IMR-90 (cell line): ENCODE measurements around the gene SPATA2L. TPM values are rescaled to one million over a fixed set of nuclear protein-coding genes. Genes with fewer than 3 reads are reported as not detected.

Experiments used
- ATAC-seq: fragments of 200-7000 bp; cut with Tn5 transposase; 2 replicates; pipeline ENCODE4 v1.9.1; 2020; ENCODE audit warnings: low read depth, mild to moderate bottlenecking, moderate library complexity
- BruUV-seq: library from RNA; stranded (reverse); fragments of 400-500 nt; replicated peaks from 2 replicates; lab custom pipeline; 2021; lab: Mats Ljungman, UMichigan
- CTCF ChIA-PET: fragments of 300-600 bp; formaldehyde crosslinking; extraction: SDS; loops from one replicate; lab custom pipeline; 2021; ENCODE audit warnings: antibody characterized with exemption; lab: Yijun Ruan, JAX
- POLR2A ChIA-PET: fragments of 300-600 bp; sonication (Branson Sonifier 250); formaldehyde crosslinking; loops from one replicate; lab custom pipeline; 2022; ENCODE audit warnings: antibody characterized with exemption; ENCODE audit not compliant: unreplicated experiment; lab: Charles Lee
- DNase-seq: peaks from one replicate; pipeline ENCODE4 v3.0.0; 2013
- H2AFZ ChIP-seq: replicated peaks from 2 replicates; pipeline ENCODE3; 2013; ENCODE audit warnings: low read length, mild to moderate bottlenecking; ENCODE audit not compliant: poor library complexity
- H2AK5ac ChIP-seq: 2 replicates; pipeline ENCODE4 v1.6.1; 2013; ENCODE audit warnings: low read depth, low read length, inconsistent platforms
- H2AK9ac ChIP-seq: replicated peaks from 2 replicates; pipeline ENCODE3; 2013; ENCODE audit warnings: mild to moderate bottlenecking, low read depth, low read length, moderate library complexity; ENCODE audit not compliant: poor library complexity
- H2BK120ac ChIP-seq: 2 replicates; pipeline ENCODE4 v1.6.1; 2013; ENCODE audit warnings: low read depth, low read length, inconsistent platforms
- H2BK15ac ChIP-seq: 3 replicates; pipeline ENCODE4 v1.6.1; 2013; ENCODE audit warnings: low read depth, low read length, inconsistent platforms
- H2BK20ac ChIP-seq: 2 replicates; pipeline ENCODE4 v1.6.1; 2013; ENCODE audit warnings: low read depth, mild to moderate bottlenecking, inconsistent platforms, low read length, moderate library complexity
- H2BK5ac ChIP-seq: 2 replicates; pipeline ENCODE4 v1.6.1; 2013; ENCODE audit warnings: mild to moderate bottlenecking, low read depth, low read length, inconsistent platforms; ENCODE audit not compliant: poor library complexity, severe bottlenecking
- H3K14ac ChIP-seq: replicated peaks from 2 replicates; pipeline ENCODE4 v1.6.1; 2013; ENCODE audit warnings: low read depth, low read length, inconsistent platforms
- H3K18ac ChIP-seq: 2 replicates; pipeline ENCODE4 v1.6.1; 2013; ENCODE audit warnings: low read depth, low read length, control low read depth
- H3K23ac ChIP-seq: 2 replicates; pipeline ENCODE4 v1.6.1; 2013; ENCODE audit warnings: low read depth, low read length, inconsistent platforms
- H3K27ac ChIP-seq: 2 replicates; pipeline ENCODE4 v1.5.1; 2013; ENCODE audit warnings: mild to moderate bottlenecking, control low read depth, low read length; ENCODE audit not compliant: insufficient read depth
- H3K27me3 ChIP-seq: 2 replicates; pipeline ENCODE4 v1.6.1; 2013; ENCODE audit warnings: low read length; ENCODE audit not compliant: control insufficient read depth, insufficient read depth
- H3K36me3 ChIP-seq: 2 replicates; pipeline ENCODE4 v1.6.1; 2013; ENCODE audit warnings: low read length, mixed read lengths; ENCODE audit not compliant: control insufficient read depth, insufficient read depth
- H3K4ac ChIP-seq: 2 replicates; pipeline ENCODE4 v1.6.1; 2013; ENCODE audit warnings: low read depth, low read length, inconsistent platforms
- H3K4me1 ChIP-seq: 2 replicates; pipeline ENCODE4 v1.6.1; 2013; ENCODE audit warnings: low read length, mixed read lengths; ENCODE audit not compliant: control insufficient read depth, insufficient read depth
- H3K4me2 ChIP-seq: 2 replicates; pipeline ENCODE4 v1.6.1; 2013; ENCODE audit warnings: low read depth, mild to moderate bottlenecking, control low read depth, low read length, moderate library complexity
- H3K4me3 ChIP-seq: 2 replicates; pipeline ENCODE4 v1.5.1; 2013; ENCODE audit warnings: low read depth, mild to moderate bottlenecking, control low read depth, low read length, moderate library complexity; ENCODE audit not compliant: insufficient read depth
- H3K56ac ChIP-seq: 2 replicates; pipeline ENCODE4 v1.6.1; 2013; ENCODE audit warnings: low read length, inconsistent platforms; ENCODE audit not compliant: insufficient read depth; ENCODE audit errors: extremely low read depth
- H3K79me1 ChIP-seq, 2 experiments: 2 replicates each; pipeline ENCODE4 v1.6.1; 2013; ENCODE audit warnings: low read length in 2 of 2, inconsistent platforms in 1 of 2, low read depth in 1 of 2
- H3K9ac ChIP-seq: 2 replicates; pipeline ENCODE4 v1.6.1; 2013; ENCODE audit warnings: low read depth, low read length, control low read depth
- H3K9me1 ChIP-seq: 2 replicates; pipeline ENCODE4 v1.6.1; 2013; ENCODE audit warnings: low read length, inconsistent platforms; ENCODE audit not compliant: insufficient read depth
- H3K9me3 ChIP-seq: 2 replicates; pipeline ENCODE4 v1.6.1; 2013; ENCODE audit warnings: low read length; ENCODE audit not compliant: control insufficient read depth, insufficient read depth
- H4K20me1 ChIP-seq: 2 replicates; pipeline ENCODE4 v1.6.1; 2013; ENCODE audit warnings: low read length, inconsistent platforms; ENCODE audit not compliant: insufficient read depth
- H4K5ac ChIP-seq: 2 replicates; pipeline ENCODE4 v1.6.1; 2013; ENCODE audit warnings: mild to moderate bottlenecking, low read depth, low read length, control low read depth
- H4K8ac ChIP-seq, 2 experiments: 2 replicates each; pipeline ENCODE4 v1.6.1; 2013; ENCODE audit warnings: low read depth in 2 of 2, low read length in 2 of 2, control low read depth in 1 of 2, inconsistent platforms in 1 of 2
- H4K91ac ChIP-seq: 2 replicates; pipeline ENCODE4 v1.6.1; 2013; ENCODE audit warnings: low read depth, low read length, inconsistent platforms; ENCODE audit not compliant: insufficient read depth
- CEBPB ChIP-seq: IDR thresholded peaks from 2 replicates; pipeline ENCODE4 v1.6.1; 2012; ENCODE audit warnings: low read depth, low read length, improper control_type of control experiment
- ELK1 ChIP-seq: fragments of 150-350 bp; IDR thresholded peaks from 2 replicates; pipeline ENCODE4 v1.6.1; 2016; ENCODE audit warnings: low read depth, mild to moderate bottlenecking, low read length, moderate library complexity, borderline replicate concordance
- MAFK ChIP-seq: IDR thresholded peaks from 2 replicates; pipeline ENCODE4 v1.6.1; 2012; ENCODE audit warnings: low read depth, low read length, improper control_type of control experiment
- MAZ ChIP-seq: IDR thresholded peaks from 2 replicates; pipeline ENCODE4 v1.6.1; 2012; ENCODE audit warnings: low read depth, mild to moderate bottlenecking, low read length, improper control_type of control experiment, moderate library complexity, borderline replicate concordance
- MXI1 ChIP-seq: IDR thresholded peaks from 2 replicates; pipeline ENCODE4 v1.6.1; 2012; ENCODE audit warnings: low read depth, mild to moderate bottlenecking, low read length, moderate library complexity, borderline replicate concordance
- NFE2L2 ChIP-seq: fragments of 150-350 bp; IDR thresholded peaks from 2 replicates; pipeline ENCODE4 v1.6.1; 2016; ENCODE audit warnings: low read depth, mild to moderate bottlenecking, low read length
- POLR2A ChIP-seq: IDR thresholded peaks from 2 replicates; pipeline ENCODE4 v1.6.1; 2012; ENCODE audit warnings: mild to moderate bottlenecking, low read depth, low read length
- RAD21 ChIP-seq: IDR thresholded peaks from 2 replicates; pipeline ENCODE4 v1.6.1; 2012; ENCODE audit warnings: low read length, improper control_type of control experiment
- RCOR1 ChIP-seq: IDR thresholded peaks from 2 replicates; pipeline ENCODE4 v1.6.1; 2012; ENCODE audit warnings: mild to moderate bottlenecking, low read length, improper control_type of control experiment; ENCODE audit not compliant: insufficient replicate concordance
- RFX5 ChIP-seq: IDR thresholded peaks from 2 replicates; pipeline ENCODE4 v1.8.0; 2012; ENCODE audit warnings: low read depth, mild to moderate bottlenecking, low read length, moderate library complexity
- SMC3 ChIP-seq: fragments of 150-350 bp; IDR thresholded peaks from 2 replicates; pipeline ENCODE4 v1.6.1; 2016; ENCODE audit warnings: low read depth, mild to moderate bottlenecking, antibody characterized with exemption, low read length, moderate library complexity
- WGBS, 2 experiments: methylation state at CpG; one replicate each; pipeline versions ENCODE4 v1.1.5 to v1.1.7; 2013; ENCODE audit warnings: missing lambda C conversion rate in 2 of 2; ENCODE audit not compliant: insufficient read length in 1 of 2; ENCODE audit errors: extremely low coverage in 2 of 2; 5-methylcytosine and 5-hydroxymethylcytosine counted together
- dilution Hi-C: fragments of 300-500 bp; cut with HindIII; formaldehyde crosslinking; loops from one replicate; pipeline ENCODE4 v1.14.3; 2018; ENCODE audit warnings: low sequenced_read_pairs; ENCODE audit not compliant: unreplicated experiment
- in situ Hi-C: fragments of 300-500 bp; cut with MboI; formaldehyde crosslinking; loops from 3 replicates; pipeline ENCODE4 v1.14.3; 2019; ENCODE audit warnings: low sequenced_read_pairs, inconsistent platforms, mixed read lengths
- intact Hi-C: fragments of 100-400 bp; cut with micrococcal nuclease; formaldehyde crosslinking; loops from 2 replicates; pipeline ENCODE4 v1.10.0; 2022
- polyA plus RNA-seq, 3 experiments: library from polyadenylated mRNA; depleted of rRNA; stranded (reverse); fragments of >200 nt; gene quantifications; 2 replicates each; pipeline ENCODE4 v1.2.3, GENCODE V29; 2012; ENCODE audit warnings: low replicate concordance in 1 of 3
- total RNA-seq: library from RNA; depleted of rRNA; stranded (reverse); fragments of >200 nt; gene quantifications from 2 replicates; pipeline ENCODE4 v1.2.3, GENCODE V29; 2012

SPATA2L gene
- total and polyA plus RNA-seq, 2 of the 4 experiments (the other 2 are of a cell fraction) = 4.8 to 6.9 TPM

- no TSS peak for BruUV-seq
- TF ChIP-seq MAFK (no peak), RFX5 (no peak), MXI1 (no peak), NFE2L2 (no peak), POLR2A (no peak), RCOR1 (no peak), RAD21 (no peak), MAZ (no peak), SMC3 (no peak), CEBPB (no peak), ELK1 (no peak)
These were observed 23.2 kb downstream of the SPATA2L start for GRCh38 chr16:89678258-89678657.

More at GRCh38 chr16:89678258-89678657, 23.2 kb downstream of the SPATA2L start:
- no peak overlapping the region for H2BK120ac ChIP-seq
- H2BK20ac ChIP-seq = no peak overlapping the region
- no CpG with 5 or more reads among the region's 2 CpGs for WGBS, 2 experiments
- H2BK5ac ChIP-seq = no peak overlapping the region
- no peak overlapping the region for H3K56ac ChIP-seq
- no peaks in the 10 kb centered on the region for H3K36me3 ChIP-seq
- ChIA-PET POLR2A (interaction anchor here (0.6 kb wide), 1 partner anchor 35 kb away, joined by 4 read pairs; no protein-coding TSS in a partner anchor), CTCF (no interaction called here)
- no peaks in the 10 kb centered on the region for H3K9me1 ChIP-seq
- no peaks in the 10 kb centered on the region for H4K20me1 ChIP-seq
- H3K14ac ChIP-seq = no peak overlapping the region
- no peak overlapping the region for H3K27ac ChIP-seq
- no peak overlapping the region for H4K91ac ChIP-seq
- H3K4ac ChIP-seq = no peak overlapping the region
- no peak overlapping the region for H3K9ac ChIP-seq
- no peak overlapping the region for H2AFZ ChIP-seq
- H3K79me1 ChIP-seq = no peaks in the 10 kb centered on the region
- H3K18ac ChIP-seq = no peak overlapping the region
- H2AK9ac ChIP-seq = no peak overlapping the region
- no peak overlapping the region for H4K8ac ChIP-seq
- H3K23ac ChIP-seq = no peak overlapping the region
- intact Hi-C loops = no loop called here
- ATAC-seq (no peak), DNase-seq (no peak)
- peaks cover 9% of the 10 kb centered on the region for H3K9me3 ChIP-seq
- no peaks in the 10 kb centered on the region for H3K27me3 ChIP-seq
- in situ Hi-C loops = no loop called here
- no peak overlapping the region for H2AK5ac ChIP-seq
- H2BK15ac ChIP-seq = no peak overlapping the region
- H4K5ac ChIP-seq = no peak overlapping the region
- no peak overlapping the region for H3K4me3 ChIP-seq
- no peak overlapping the region for H3K4me2 ChIP-seq
- dilution Hi-C loops = no loop called here
- no peaks in the 10 kb centered on the region for H3K4me1 ChIP-seq
